Stimulated activated CD8-positive, alpha-beta memory T cell treated with anti-CD3 and anti-CD28 coated beads, Interleukin-12 subunit alpha, Interleukin-12 subunit beta, amount 100 ng/mL, for 24 hours (primary cell): ENCODE results near the gene RRP12.

Experiments
- DNase-seq: peaks from one replicate; pipeline ENCODE4 v3.0.0-alpha.2; 2020; ENCODE audit errors: extremely low read depth

The RRP12 gene

GRCh38 chr10:97336006-97336405 is 65.1 kb downstream of the RRP12 start:
- DNase-seq = no peak

- no peak for DNase-seq
Observed at GRCh38 chr10:97335188-97335619, 65.9 kb downstream of the RRP12 start.

- DNase-seq = peak; percentile 73
Observed at GRCh38 chr10:97334370-97335175, 66.6 kb downstream of the RRP12 start, which contains the start of gene FRAT2. Gene FRAT2, minus strand, starts transcription at chr10:97334729. Its CDS starts 157 bp downstream, at chr10:97334572.

GRCh38 chr10:97333601-97334369 is 67.4 kb downstream of the RRP12 start:
- DNase-seq = no peak

GRCh38 chr10:97333351-97333600 is 67.9 kb downstream of the RRP12 start:
- DNase-seq = no peak

GRCh38 chr10:97332591-97333350 is 68.4 kb downstream of the RRP12 start:
- no peak for DNase-seq

GRCh38 chr10:97331153-97331703 is 69.9 kb downstream of the RRP12 start:
- DNase-seq = no peak

GRCh38 chr10:97329766-97330165 is 71.4 kb downstream of the RRP12 start:
- DNase-seq = no peak

GRCh38 chr10:97328646-97329453 is 72.3 kb downstream of the RRP12 start:
- no peak for DNase-seq

- DNase-seq = no peak
Observed at GRCh38 chr10:97327348-97328294, 73.5 kb downstream of the RRP12 start.

GRCh38 chr10:97325754-97326153 is 75.4 kb downstream of the RRP12 start:
- no peak for DNase-seq

- no peak for DNase-seq
Observed at GRCh38 chr10:97323501-97323900, 77.6 kb downstream of the RRP12 start.

GRCh38 chr10:97321804-97322190 is 79.3 kb downstream of the RRP12 start:
- no peak for DNase-seq

- DNase-seq = no peak
Observed at GRCh38 chr10:97321032-97321803, 79.9 kb downstream of the RRP12 start.

- no peak for DNase-seq
Observed at GRCh38 chr10:97320480-97321031, 80.6 kb downstream of the RRP12 start.

- no peak for DNase-seq
Observed at GRCh38 chr10:97319671-97320479, 81.3 kb downstream of the RRP12 start.

- DNase-seq = peak; percentile 62
Observed at GRCh38 chr10:97318772-97319651, 82.1 kb downstream of the RRP12 start, which contains the start of gene FRAT1. Gene FRAT1, plus strand, starts transcription at chr10:97319271. Its CDS starts 183 bp downstream, at chr10:97319454.
